Left ventricle myocardium superior (tissue), 1 donor: ENCODE measurements around the gene LIPH. TPM values are rescaled to one million over a fixed set of nuclear protein-coding genes. Genes with fewer than 3 reads are reported as not detected.
"Not testable (repeated sequence)": the region's sequence is repeated elsewhere in the genome, so short reads cannot be mapped to it uniquely, and the experiment has no call there.

Experiments used
- ATAC-seq: fragments of 200-7000 bp; cut with Tn5 transposase; one replicate; pipeline ENCODE4 v1.9.1; 2020; ENCODE audit warnings: mild to moderate bottlenecking, moderate library complexity
- DNase-seq: peaks from one replicate; pipeline ENCODE4 v3.0.0-alpha.2; 2020
- intact Hi-C: fragments of 100-400 bp; cut with micrococcal nuclease; formaldehyde crosslinking; loops from one replicate; pipeline ENCODE4 v1.11.0; 2022
- total RNA-seq: library from RNA; stranded (reverse); fragmentation: NEBNext Ultra II Directional; extraction: Animal tissue kit (Norgen Biotek cat#: 25700); gene quantifications from one replicate; pipeline ENCODE4 v1.2.1, GENCODE V29; 2021
- donor health status: DM: no; HTN: yes; CAD: no; lungs with severe emphysema.

The LIPH gene
- total RNA-seq, 1 donor from 2014 or later: 0.10 TPM

- intact Hi-C loops: no loop called here
- DNase-seq: peak; percentile 96
- ATAC-seq: peak; percentile 99
These were observed 53.6 kb downstream of the LIPH start, which contains the start of gene TMEM41A for GRCh38 chr3:185498503-185499396. TSS of gene TMEM41A (minus strand) at chr3:185499035. CDS start at chr3:185498961, 74 bp downstream.

GRCh38 chr3:185490241-185490640 lies 62.1 kb downstream of the LIPH start:
- intact Hi-C loops: no loop called here
- ATAC-seq (no peak), DNase-seq (no peak)

- DNase-seq: no peak
- intact Hi-C loops: no loop called here
These were observed 62.9 kb downstream of the LIPH start for GRCh38 chr3:185489462-185489861.

GRCh38 chr3:185488465-185488864 lies 63.9 kb downstream of the LIPH start:
- ATAC-seq (no peak), DNase-seq (no peak)
- intact Hi-C loops: no loop called here

More at GRCh38 chr3:185489462-185489861, 62.9 kb downstream of the LIPH start:
- no peak for ATAC-seq

- no peak for DNase-seq
- intact Hi-C loops: no loop called here
- ATAC-seq: no peak
These were observed 66.0 kb downstream of the LIPH start for GRCh38 chr3:185486394-185486793.

- no peak for ATAC-seq
- DNase-seq: no peak
- intact Hi-C loops: no loop called here
These were observed 68.1 kb downstream of the LIPH start for GRCh38 chr3:185484296-185484695.

GRCh38 chr3:185479373-185479945 lies 72.9 kb downstream of the LIPH start:
- intact Hi-C loops: no loop called here

GRCh38 chr3:185477316-185477715 lies 75.1 kb downstream of the LIPH start:
- intact Hi-C loops: no loop called here
- DNase-seq (no peak), ATAC-seq (no peak)

More at GRCh38 chr3:185479373-185479945, 72.9 kb downstream of the LIPH start:
- ATAC-seq (no peak), DNase-seq (no peak)

- DNase-seq, intact Hi-C loops, ATAC-seq: not testable (repeated sequence)
These were observed 77.5 kb downstream of the LIPH start for GRCh38 chr3:185474922-185475321.

- intact Hi-C loops: no loop called here
- DNase-seq (no peak), ATAC-seq (no peak)
These were observed 79.0 kb downstream of the LIPH start for GRCh38 chr3:185473290-185473815.

GRCh38 chr3:185470323-185470722 lies 82.1 kb downstream of the LIPH start:
- ATAC-seq: no peak
- no peak for DNase-seq
- intact Hi-C loops: no loop called here

GRCh38 chr3:185469542-185469941 lies 82.8 kb downstream of the LIPH start:
- intact Hi-C loops: no loop called here
- DNase-seq (no peak), ATAC-seq (no peak)

GRCh38 chr3:185466123-185466522 lies 86.3 kb downstream of the LIPH start:
- ATAC-seq, intact Hi-C loops, DNase-seq: not testable (repeated sequence)

- no peak for ATAC-seq
- intact Hi-C loops: no loop called here
- DNase-seq: no peak
These were observed 86.9 kb downstream of the LIPH start for GRCh38 chr3:185465471-185465870.

- intact Hi-C loops: no loop called here
- ATAC-seq (no peak), DNase-seq (no peak)
These were observed 91.6 kb downstream of the LIPH start for GRCh38 chr3:185460719-185461350.

- intact Hi-C loops: no loop called here
- ATAC-seq (no peak), DNase-seq (no peak)
These were observed 92.1 kb downstream of the LIPH start for GRCh38 chr3:185460309-185460708.

- intact Hi-C loops: no loop called here
- DNase-seq (no peak), ATAC-seq (no peak)
These were observed 95.0 kb downstream of the LIPH start for GRCh38 chr3:185457376-185457775.
